ENCODE measurements around the gene FYN.
"Not testable (repeated sequence)": the region's sequence is repeated elsewhere in the genome, so short reads cannot be mapped to it uniquely, and the experiment has no call there.

FYN gene

GRCh38 chr6:111792914-111793700, 80.1 kb downstream of the FYN start:
- DNase-seq (ENCODE audit: low read depth in 4 of 4, low spot score in 1 of 4) = no peak

- DNase-seq (ENCODE audit: low read depth in 4 of 4, low spot score in 1 of 4) = no peak
These were observed 81.0 kb downstream of the FYN start for GRCh38 chr6:111792241-111792640.

GRCh38 chr6:111791415-111791814, 81.8 kb downstream of the FYN start:
- DNase-seq (ENCODE audit: low read depth in 4 of 4, low spot score in 1 of 4) = no peak

- DNase-seq (ENCODE audit: low read depth in 4 of 4, low spot score in 1 of 4) = no peak
These were observed 83.7 kb downstream of the FYN start for GRCh38 chr6:111789598-111789997.

GRCh38 chr6:111788379-111789276, 84.6 kb downstream of the FYN start:
- DNase-seq (ENCODE audit: low read depth in 4 of 4, low spot score in 1 of 4) = no peak

GRCh38 chr6:111786151-111786550, 87.1 kb downstream of the FYN start:
- not testable (repeated sequence) for DNase-seq (ENCODE audit: low read depth in 4 of 4, low spot score in 1 of 4)

- no peak for DNase-seq (ENCODE audit: low read depth in 4 of 4, low spot score in 1 of 4)
These were observed 88.8 kb downstream of the FYN start for GRCh38 chr6:111784433-111784832.

- DNase-seq (ENCODE audit: low read depth in 4 of 4, low spot score in 1 of 4) = no peak
These were observed 90.3 kb downstream of the FYN start for GRCh38 chr6:111782887-111783466.

GRCh38 chr6:111782192-111782809, 91.0 kb downstream of the FYN start:
- DNase-seq (ENCODE audit: low read depth in 4 of 4, low spot score in 1 of 4) = no peak

GRCh38 chr6:111781041-111781708, 92.1 kb downstream of the FYN start:
- DNase-seq (ENCODE audit: low read depth in 4 of 4, low spot score in 1 of 4) = no peak

- no peak for DNase-seq (ENCODE audit: low read depth in 4 of 4, low spot score in 1 of 4)
These were observed 92.9 kb downstream of the FYN start for GRCh38 chr6:111780393-111780792.

GRCh38 chr6:111779660-111780059, 93.6 kb downstream of the FYN start:
- DNase-seq (ENCODE audit: low read depth in 4 of 4, low spot score in 1 of 4) = no peak

- DNase-seq (ENCODE audit: low read depth in 4 of 4, low spot score in 1 of 4) = no peak
These were observed 94.2 kb downstream of the FYN start for GRCh38 chr6:111779031-111779430.

- no peak for DNase-seq (ENCODE audit: low read depth in 4 of 4, low spot score in 1 of 4)
These were observed 95.9 kb downstream of the FYN start for GRCh38 chr6:111777357-111777756.

GRCh38 chr6:111776236-111777221, 96.7 kb downstream of the FYN start:
- no peak for DNase-seq (ENCODE audit: low read depth in 4 of 4, low spot score in 1 of 4)

GRCh38 chr6:111775145-111775922, 97.9 kb downstream of the FYN start:
- no peak for DNase-seq (ENCODE audit: low read depth in 4 of 4, low spot score in 1 of 4)

- DNase-seq (ENCODE audit: low read depth in 4 of 4, low spot score in 1 of 4) = no peak
These were observed 98.9 kb downstream of the FYN start for GRCh38 chr6:111774346-111774703.

- DNase-seq (ENCODE audit: low read depth in 4 of 4, low spot score in 1 of 4) = no peak
These were observed 99.5 kb downstream of the FYN start for GRCh38 chr6:111773501-111774345.
